Measurements from ENCODE around the gene ZNF423. TPM values are rescaled to one million over a fixed set of nuclear protein-coding genes. Genes with fewer than 3 reads are reported as not detected.
A peak's percentile ranks its signal among the peaks of the same experiment; 100 is the strongest.

The ZNF423 gene
- polyA plus RNA-seq, 1 donor from 2014 or later, result 4.5 TPM

DNA sequence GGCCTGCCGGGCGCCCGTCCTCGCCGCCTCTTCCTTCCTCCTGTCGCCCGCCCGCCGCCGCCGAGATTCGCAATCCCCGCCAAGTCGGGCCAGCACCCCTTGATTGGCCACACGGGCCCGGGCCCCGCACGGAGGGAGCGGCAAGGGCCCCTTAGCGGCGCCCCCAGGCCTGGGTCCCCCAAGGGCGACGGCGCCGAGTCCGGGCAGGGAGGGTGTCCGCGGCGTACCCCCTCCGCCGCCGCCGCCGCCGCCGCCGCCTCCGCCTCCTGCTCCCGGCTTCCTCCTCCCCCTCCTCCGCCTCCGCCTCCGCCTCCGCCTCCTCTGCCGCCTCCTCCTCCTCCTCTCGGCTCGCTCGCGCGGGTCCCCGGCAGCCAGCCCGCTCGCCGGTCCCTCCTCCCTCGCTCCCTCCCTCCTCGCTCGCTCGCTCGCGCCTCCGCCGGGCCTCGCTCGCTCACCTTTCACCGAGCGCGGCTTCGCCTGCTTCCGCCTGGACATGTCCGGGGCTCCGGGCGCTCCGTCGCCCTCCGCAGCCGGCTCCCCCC lies 561 bp downstream of the ZNF423 start:
- Histone ChIP-seq H3K4me2 (ENCODE audit: low read length) (no peak overlapping the region), H3K9ac (ENCODE audit: low read length) (peak overlapping the region; percentile 64), H3K27ac (ENCODE audit: low read length) (no peak overlapping the region), H3K9me2 (ENCODE audit: insufficient read depth, low read length) (no peaks in the 10 kb centered on the region), H3K4me3 (ENCODE audit: low read length) (peak overlapping the region; percentile 73), H3K27me3 (ENCODE audit: insufficient read depth, low read depth, low read length) (peaks cover 28% of the 10 kb centered on the region), H3K9me3 (ENCODE audit: low read length) (no peaks in the 10 kb centered on the region), H4K20me1 (ENCODE audit: insufficient read depth) (no peaks in the 10 kb centered on the region), H2AFZ (ENCODE audit: low read depth, low read length) (no peak overlapping the region), H3F3A (ENCODE audit: insufficient read depth, low read length, poor library complexity, severe bottlenecking) (peaks cover 6% of the 10 kb centered on the region), H3K36me3 (ENCODE audit: insufficient read depth, low read length) (no peaks in the 10 kb centered on the region), H3K79me2 (replicated peaks; ENCODE audit: insufficient read depth, low read length) (peaks cover 46% of the 10 kb centered on the region)
- TF ChIP-seq RAD21 (conservative IDR thresholded peaks at IDR 0.05), result no peak
- peak; percentile 30 for TF ChIP-seq POLR2AphosphoS5 (IDR thresholded peaks at IDR 0.05)
- TF ChIP-seq, protein P1, sequence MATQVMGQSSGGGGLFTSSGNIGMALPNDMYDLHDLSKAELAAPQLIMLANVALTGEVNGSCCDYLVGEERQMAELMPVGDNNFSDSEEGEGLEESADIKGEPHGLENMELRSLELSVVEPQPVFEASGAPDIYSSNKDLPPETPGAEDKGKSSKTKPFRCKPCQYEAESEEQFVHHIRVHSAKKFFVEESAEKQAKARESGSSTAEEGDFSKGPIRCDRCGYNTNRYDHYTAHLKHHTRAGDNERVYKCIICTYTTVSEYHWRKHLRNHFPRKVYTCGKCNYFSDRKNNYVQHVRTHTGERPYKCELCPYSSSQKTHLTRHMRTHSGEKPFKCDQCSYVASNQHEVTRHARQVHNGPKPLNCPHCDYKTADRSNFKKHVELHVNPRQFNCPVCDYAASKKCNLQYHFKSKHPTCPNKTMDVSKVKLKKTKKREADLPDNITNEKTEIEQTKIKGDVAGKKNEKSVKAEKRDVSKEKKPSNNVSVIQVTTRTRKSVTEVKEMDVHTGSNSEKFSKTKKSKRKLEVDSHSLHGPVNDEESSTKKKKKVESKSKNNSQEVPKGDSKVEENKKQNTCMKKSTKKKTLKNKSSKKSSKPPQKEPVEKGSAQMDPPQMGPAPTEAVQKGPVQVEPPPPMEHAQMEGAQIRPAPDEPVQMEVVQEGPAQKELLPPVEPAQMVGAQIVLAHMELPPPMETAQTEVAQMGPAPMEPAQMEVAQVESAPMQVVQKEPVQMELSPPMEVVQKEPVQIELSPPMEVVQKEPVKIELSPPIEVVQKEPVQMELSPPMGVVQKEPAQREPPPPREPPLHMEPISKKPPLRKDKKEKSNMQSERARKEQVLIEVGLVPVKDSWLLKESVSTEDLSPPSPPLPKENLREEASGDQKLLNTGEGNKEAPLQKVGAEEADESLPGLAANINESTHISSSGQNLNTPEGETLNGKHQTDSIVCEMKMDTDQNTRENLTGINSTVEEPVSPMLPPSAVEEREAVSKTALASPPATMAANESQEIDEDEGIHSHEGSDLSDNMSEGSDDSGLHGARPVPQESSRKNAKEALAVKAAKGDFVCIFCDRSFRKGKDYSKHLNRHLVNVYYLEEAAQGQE (IDR thresholded peaks at IDR 0.05; ENCODE audit: borderline replicate concordance), result no peak
- no peak for TF ChIP-seq EP300 (conservative IDR thresholded peaks at IDR 0.05; ENCODE audit: poor library complexity, severe bottlenecking)
- TF ChIP-seq MXI1 (conservative IDR thresholded peaks at IDR 0.05; ENCODE audit: poor library complexity, severe bottlenecking), result peak; percentile 83
- TF ChIP-seq, protein P2, sequence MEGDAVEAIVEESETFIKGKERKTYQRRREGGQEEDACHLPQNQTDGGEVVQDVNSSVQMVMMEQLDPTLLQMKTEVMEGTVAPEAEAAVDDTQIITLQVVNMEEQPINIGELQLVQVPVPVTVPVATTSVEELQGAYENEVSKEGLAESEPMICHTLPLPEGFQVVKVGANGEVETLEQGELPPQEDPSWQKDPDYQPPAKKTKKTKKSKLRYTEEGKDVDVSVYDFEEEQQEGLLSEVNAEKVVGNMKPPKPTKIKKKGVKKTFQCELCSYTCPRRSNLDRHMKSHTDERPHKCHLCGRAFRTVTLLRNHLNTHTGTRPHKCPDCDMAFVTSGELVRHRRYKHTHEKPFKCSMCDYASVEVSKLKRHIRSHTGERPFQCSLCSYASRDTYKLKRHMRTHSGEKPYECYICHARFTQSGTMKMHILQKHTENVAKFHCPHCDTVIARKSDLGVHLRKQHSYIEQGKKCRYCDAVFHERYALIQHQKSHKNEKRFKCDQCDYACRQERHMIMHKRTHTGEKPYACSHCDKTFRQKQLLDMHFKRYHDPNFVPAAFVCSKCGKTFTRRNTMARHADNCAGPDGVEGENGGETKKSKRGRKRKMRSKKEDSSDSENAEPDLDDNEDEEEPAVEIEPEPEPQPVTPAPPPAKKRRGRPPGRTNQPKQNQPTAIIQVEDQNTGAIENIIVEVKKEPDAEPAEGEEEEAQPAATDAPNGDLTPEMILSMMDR (IDR thresholded peaks at IDR 0.05; ENCODE audit: poor library complexity, severe bottlenecking), result no peak
- peak; percentile 32 for TF ChIP-seq SMC3 (conservative IDR thresholded peaks at IDR 0.05; ENCODE audit: poor library complexity)
- peak; percentile 46 for TF ChIP-seq TAF1 (IDR thresholded peaks at IDR 0.05; ENCODE audit: low read depth)
- no peak for TF ChIP-seq EZH2 (IDR thresholded peaks at IDR 0.05; ENCODE audit: borderline replicate concordance, insufficient read depth, low read length, poor library complexity, severe bottlenecking)

DNA sequence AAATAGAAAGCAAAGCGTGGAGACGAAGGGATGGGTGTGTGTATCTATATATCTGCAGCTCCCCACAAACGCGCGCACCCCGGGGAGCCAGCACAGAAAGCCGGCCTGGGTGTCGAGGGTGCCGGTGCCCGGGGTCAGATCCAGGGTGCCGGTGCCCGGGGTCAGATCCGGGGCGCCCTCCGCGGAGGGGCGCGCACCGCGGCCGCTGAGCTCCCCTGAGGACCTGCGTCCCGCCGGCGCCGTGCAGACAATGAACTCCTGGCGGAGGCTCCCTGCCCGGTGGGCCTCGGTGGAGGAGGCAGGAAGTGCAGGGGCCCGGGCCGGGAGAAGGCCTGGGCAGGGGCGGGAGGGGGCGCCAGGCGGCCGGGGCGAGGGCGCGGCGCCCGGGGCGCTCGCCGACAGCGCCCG lies 1.1 kb downstream of the ZNF423 start:
- TF ChIP-seq POLR2AphosphoS5 (IDR thresholded peaks at IDR 0.05) (no peak), MXI1 (conservative IDR thresholded peaks at IDR 0.05; ENCODE audit: poor library complexity, severe bottlenecking) (no peak), EZH2 (IDR thresholded peaks at IDR 0.05; ENCODE audit: borderline replicate concordance, insufficient read depth, low read length, poor library complexity, severe bottlenecking) (no peak), SMC3 (conservative IDR thresholded peaks at IDR 0.05; ENCODE audit: poor library complexity) (no peak), TAF1 (IDR thresholded peaks at IDR 0.05; ENCODE audit: low read depth) (no peak), EP300 (conservative IDR thresholded peaks at IDR 0.05; ENCODE audit: poor library complexity, severe bottlenecking) (no peak), RAD21 (conservative IDR thresholded peaks at IDR 0.05) (no peak)
- TF ChIP-seq, protein P1 (IDR thresholded peaks at IDR 0.05; ENCODE audit: borderline replicate concordance), result no peak
- Histone ChIP-seq H3K4me2 (ENCODE audit: low read length) (peak overlapping the region; percentile 35), H3F3A (ENCODE audit: insufficient read depth, low read length, poor library complexity, severe bottlenecking) (peaks cover 6% of the 10 kb centered on the region), H3K9ac (ENCODE audit: low read length) (peak overlapping the region; percentile 64), H3K27me3 (ENCODE audit: insufficient read depth, low read depth, low read length) (peaks cover 28% of the 10 kb centered on the region), H2AFZ (ENCODE audit: low read depth, low read length) (no peak overlapping the region), H3K36me3 (ENCODE audit: insufficient read depth, low read length) (no peaks in the 10 kb centered on the region), H3K9me2 (ENCODE audit: insufficient read depth, low read length) (no peaks in the 10 kb centered on the region), H3K27ac (ENCODE audit: low read length) (no peak overlapping the region), H3K4me3 (ENCODE audit: low read length) (peak overlapping the region; percentile 73), H3K9me3 (ENCODE audit: low read length) (no peaks in the 10 kb centered on the region), H4K20me1 (ENCODE audit: insufficient read depth) (no peaks in the 10 kb centered on the region), H3K79me2 (replicated peaks; ENCODE audit: insufficient read depth, low read length) (peaks cover 46% of the 10 kb centered on the region)
